A549 treated with GW870086 at 1 μM for 4 hours (cell line): Measurements from ENCODE around the gene DEGS1. TPM values are rescaled to one million over a fixed set of nuclear protein-coding genes. Genes with fewer than 3 reads are reported as not detected.

Source experiments
- total RNA-seq: library from RNA; stranded (reverse); fragments of 200-300 nt; extraction: Qiagen RNA extraction; gene quantifications from 5 replicates; pipeline ENCODE4 v1.2.3, GENCODE V29; 2022; ENCODE audit warnings: low read depth

DEGS1 gene
- total RNA-seq, result 129 to 147 TPM (median 144 TPM) in 5 replicates

GRCh38 chr1:224182866-224183590 is at the start of gene DEGS1:
TSS of gene DEGS1 (plus strand) at chr1:224183240. CDS start at chr1:224183337, 97 bp downstream.

Other genes with a start within 250 kb of the DEGS1 start
- 21.5 to 29.7 TPM (median 28.7 TPM) in 5 replicates for gene FBXO28, start 69.1 kb upstream of the DEGS1 start, total RNA-seq
- gene NVL, start 146.9 kb downstream of the DEGS1 start, total RNA-seq, result 18.6 to 21.2 TPM (median 20.9 TPM) in 5 replicates
- gene CNIH4, start 173.6 kb downstream of the DEGS1 start, total RNA-seq, result 94.9 to 125 TPM (median 117 TPM) in 5 replicates